OCI-LY1 (cell line): Measurements from ENCODE around the gene PTPRF.

Experiments
- H2AFZ ChIP-seq: fragments of 200-600 bp; sonication (generic), shearing (Covaris generic); 2 replicates; pipeline ENCODE4 v1.6.0; 2014; ENCODE audit warnings: antibody characterized with exemption, mild to moderate bottlenecking, low read length
- H3F3A ChIP-seq: fragments of 200-600 bp; sonication (generic), shearing (Covaris generic); 2 replicates; pipeline ENCODE4 v1.6.0; 2014; ENCODE audit warnings: mild to moderate bottlenecking, antibody characterized with exemption, low read length, moderate library complexity; ENCODE audit not compliant: insufficient read depth
- H3K27ac ChIP-seq: fragments of 200-600 bp; sonication (generic); 2 replicates; pipeline ENCODE4 v1.5.1; 2014; ENCODE audit warnings: low read length, mixed run types, mild to moderate bottlenecking, low read depth; ENCODE audit not compliant: poor library complexity, severe bottlenecking
- H3K27me3 ChIP-seq: fragments of 200-600 bp; sonication (generic); 2 replicates; pipeline ENCODE4 v1.6.0; 2014; ENCODE audit warnings: antibody characterized with exemption, mild to moderate bottlenecking, low read length, moderate library complexity; ENCODE audit not compliant: insufficient read depth
- H3K36me3 ChIP-seq: fragments of 200-600 bp; sonication (generic); 2 replicates; pipeline ENCODE4 v1.6.1; 2014; ENCODE audit warnings: mild to moderate bottlenecking, antibody characterized with exemption, low read length, moderate library complexity, mixed read lengths; ENCODE audit not compliant: insufficient read depth
- H3K4me1 ChIP-seq: fragments of 200-600 bp; sonication (generic); 2 replicates; pipeline ENCODE4 v1.5.1; 2014; ENCODE audit warnings: mild to moderate bottlenecking, low read length, moderate library complexity; ENCODE audit not compliant: insufficient read depth, severe bottlenecking
- H3K4me2 ChIP-seq: fragments of 200-600 bp; sonication (generic), shearing (Covaris generic); 2 replicates; pipeline ENCODE4 v1.6.1; 2014; ENCODE audit warnings: low read length
- H3K4me3 ChIP-seq: fragments of 200-600 bp; sonication (generic); 2 replicates; pipeline ENCODE4 v1.5.1; 2014; ENCODE audit warnings: low read length, low read depth, mild to moderate bottlenecking, mixed read lengths; ENCODE audit not compliant: poor library complexity, severe bottlenecking
- H3K79me2 ChIP-seq: fragments of 200-600 bp; shearing (Covaris generic); 2 replicates; pipeline ENCODE4 v1.6.1; 2016; ENCODE audit warnings: mixed run types, low read length, mixed read lengths; ENCODE audit not compliant: insufficient read depth
- H3K9ac ChIP-seq: fragments of 200-600 bp; sonication (generic), shearing (Covaris generic); 2 replicates; pipeline ENCODE4 v1.6.1; 2014; ENCODE audit warnings: mild to moderate bottlenecking, low read length, mixed read lengths
- H3K9me2 ChIP-seq: fragments of 200-600 bp; sonication (generic), shearing (Covaris generic); 2 replicates; pipeline ENCODE4 v1.6.1; 2014; ENCODE audit warnings: low read depth, mild to moderate bottlenecking, low read length, mixed read lengths
- H3K9me3 ChIP-seq: fragments of 200-600 bp; shearing (Covaris generic); 2 replicates; pipeline ENCODE4 v1.6.1; 2014; ENCODE audit warnings: low read length, mixed read lengths
- H4K20me1 ChIP-seq: fragments of 200-600 bp; sonication (generic), shearing (Covaris generic); 2 replicates; pipeline ENCODE4 v1.6.0; 2016; ENCODE audit warnings: mild to moderate bottlenecking, low read length; ENCODE audit not compliant: insufficient read depth
- EZH2 ChIP-seq: fragments of 200-600 bp; sonication (generic), shearing (Covaris generic); IDR thresholded peaks from 2 replicates; pipeline ENCODE4 v1.8.0; 2017; ENCODE audit warnings: borderline replicate concordance, mixed run types, mild to moderate bottlenecking, antibody characterized with exemption, low read length, moderate library complexity, mixed read lengths
- TF ChIP-seq, protein P1 (sequence below): fragments of 200-600 bp; sonication (generic), shearing (Covaris generic); IDR thresholded peaks from 2 replicates; pipeline ENCODE4 v1.5.1; 2017; ENCODE audit warnings: mild to moderate bottlenecking, antibody characterized with exemption, low read length, moderate library complexity, mixed read lengths

PTPRF gene

GRCh38 chr1:43552059-43552742, 21.5 kb downstream of the PTPRF start:
- H3K9me3 ChIP-seq, result no peaks in the 10 kb centered on the region

GRCh38 chr1:43552813-43553212, 22.1 kb downstream of the PTPRF start:
- no peaks in the 10 kb centered on the region for H3K27me3 ChIP-seq
- H4K20me1 ChIP-seq, result no peaks in the 10 kb centered on the region
- peaks cover 3% of the 10 kb centered on the region for H3K4me1 ChIP-seq
- H3K36me3 ChIP-seq, result no peaks in the 10 kb centered on the region; the same call in 1 of the 2 replicates
- no peak overlapping the region for H3K4me3 ChIP-seq
- H3K9me3 ChIP-seq, result no peaks in the 10 kb centered on the region
- no peaks in the 10 kb centered on the region for H3F3A ChIP-seq
- no peak overlapping the region for H2AFZ ChIP-seq
- H3K79me2 ChIP-seq, result no peaks in the 10 kb centered on the region
- no peak overlapping the region for H3K9ac ChIP-seq
- no peaks in the 10 kb centered on the region for H3K9me2 ChIP-seq
- no peak overlapping the region for H3K4me2 ChIP-seq
- no peak overlapping the region for H3K27ac ChIP-seq
- TF ChIP-seq, protein P1, sequence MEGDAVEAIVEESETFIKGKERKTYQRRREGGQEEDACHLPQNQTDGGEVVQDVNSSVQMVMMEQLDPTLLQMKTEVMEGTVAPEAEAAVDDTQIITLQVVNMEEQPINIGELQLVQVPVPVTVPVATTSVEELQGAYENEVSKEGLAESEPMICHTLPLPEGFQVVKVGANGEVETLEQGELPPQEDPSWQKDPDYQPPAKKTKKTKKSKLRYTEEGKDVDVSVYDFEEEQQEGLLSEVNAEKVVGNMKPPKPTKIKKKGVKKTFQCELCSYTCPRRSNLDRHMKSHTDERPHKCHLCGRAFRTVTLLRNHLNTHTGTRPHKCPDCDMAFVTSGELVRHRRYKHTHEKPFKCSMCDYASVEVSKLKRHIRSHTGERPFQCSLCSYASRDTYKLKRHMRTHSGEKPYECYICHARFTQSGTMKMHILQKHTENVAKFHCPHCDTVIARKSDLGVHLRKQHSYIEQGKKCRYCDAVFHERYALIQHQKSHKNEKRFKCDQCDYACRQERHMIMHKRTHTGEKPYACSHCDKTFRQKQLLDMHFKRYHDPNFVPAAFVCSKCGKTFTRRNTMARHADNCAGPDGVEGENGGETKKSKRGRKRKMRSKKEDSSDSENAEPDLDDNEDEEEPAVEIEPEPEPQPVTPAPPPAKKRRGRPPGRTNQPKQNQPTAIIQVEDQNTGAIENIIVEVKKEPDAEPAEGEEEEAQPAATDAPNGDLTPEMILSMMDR, result no peak
- no peak for TF ChIP-seq EZH2

More at GRCh38 chr1:43552059-43552742, 21.5 kb downstream of the PTPRF start:
- Histone ChIP-seq H3K27me3 (no peaks in the 10 kb centered on the region), H4K20me1 (no peaks in the 10 kb centered on the region), H3K4me1 (peaks cover 3% of the 10 kb centered on the region), H2AFZ (no peak overlapping the region), H3K9me2 (no peaks in the 10 kb centered on the region), H3K79me2 (no peaks in the 10 kb centered on the region), H3K27ac (no peak overlapping the region), H3K36me3 (no peaks in the 10 kb centered on the region; the same call in 1 of the 2 replicates), H3K4me2 (no peak overlapping the region), H3K4me3 (no peak overlapping the region), H3K9ac (no peak overlapping the region), H3F3A (no peaks in the 10 kb centered on the region)
- TF ChIP-seq, protein P1, result no peak
- no peak for TF ChIP-seq EZH2

- Histone ChIP-seq H3K36me3 (no peaks in the 10 kb centered on the region; the same call in 1 of the 2 replicates), H3K27ac (no peak overlapping the region), H3K9me2 (no peaks in the 10 kb centered on the region), H2AFZ (no peak overlapping the region), H4K20me1 (no peaks in the 10 kb centered on the region), H3K9me3 (no peaks in the 10 kb centered on the region), H3K4me2 (no peak overlapping the region), H3K27me3 (no peaks in the 10 kb centered on the region), H3K9ac (no peak overlapping the region), H3K4me1 (peaks cover 3% of the 10 kb centered on the region), H3K4me3 (no peak overlapping the region), H3K79me2 (no peaks in the 10 kb centered on the region), H3F3A (no peaks in the 10 kb centered on the region)
- TF ChIP-seq, protein P1, result peak; percentile 65
- no peak for TF ChIP-seq EZH2
Observed at GRCh38 chr1:43554444-43554992, 23.8 kb downstream of the PTPRF start.
